ENCODE measurements around the gene P2RY12.

P2RY12 gene

DNA sequence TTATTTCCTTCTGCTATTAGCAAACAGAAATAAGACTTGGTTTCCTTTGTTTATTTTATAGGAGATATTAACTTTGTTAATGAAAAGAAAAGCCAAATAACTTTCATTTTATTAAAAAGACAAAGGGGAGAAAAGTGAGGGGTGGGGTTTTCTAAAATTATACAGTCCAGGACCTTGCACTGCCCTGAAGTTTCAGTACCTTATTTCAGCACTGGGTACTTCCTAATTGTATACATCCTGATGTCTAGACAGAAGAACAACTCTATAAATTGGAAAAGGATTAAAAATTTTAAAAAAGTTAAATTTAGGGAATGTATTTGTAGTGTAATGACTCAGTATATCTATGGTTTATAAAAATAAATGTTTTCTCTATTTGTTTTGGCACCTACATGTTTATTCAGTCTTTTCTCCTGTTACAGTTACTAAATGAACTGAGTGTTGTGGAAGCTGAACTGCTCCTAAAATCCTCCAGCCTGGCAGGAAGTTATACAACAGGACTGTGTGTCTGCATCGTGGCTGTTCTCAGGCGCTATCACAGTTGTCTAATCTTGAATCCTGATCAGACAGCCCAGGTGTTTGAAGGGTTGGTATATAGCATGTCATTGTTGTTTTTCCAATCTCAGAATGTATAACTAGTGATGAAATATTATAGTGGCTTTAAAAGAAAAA lies 27.6 kb downstream of the P2RY12 start:
- TF ChIP-seq, protein P1, sequence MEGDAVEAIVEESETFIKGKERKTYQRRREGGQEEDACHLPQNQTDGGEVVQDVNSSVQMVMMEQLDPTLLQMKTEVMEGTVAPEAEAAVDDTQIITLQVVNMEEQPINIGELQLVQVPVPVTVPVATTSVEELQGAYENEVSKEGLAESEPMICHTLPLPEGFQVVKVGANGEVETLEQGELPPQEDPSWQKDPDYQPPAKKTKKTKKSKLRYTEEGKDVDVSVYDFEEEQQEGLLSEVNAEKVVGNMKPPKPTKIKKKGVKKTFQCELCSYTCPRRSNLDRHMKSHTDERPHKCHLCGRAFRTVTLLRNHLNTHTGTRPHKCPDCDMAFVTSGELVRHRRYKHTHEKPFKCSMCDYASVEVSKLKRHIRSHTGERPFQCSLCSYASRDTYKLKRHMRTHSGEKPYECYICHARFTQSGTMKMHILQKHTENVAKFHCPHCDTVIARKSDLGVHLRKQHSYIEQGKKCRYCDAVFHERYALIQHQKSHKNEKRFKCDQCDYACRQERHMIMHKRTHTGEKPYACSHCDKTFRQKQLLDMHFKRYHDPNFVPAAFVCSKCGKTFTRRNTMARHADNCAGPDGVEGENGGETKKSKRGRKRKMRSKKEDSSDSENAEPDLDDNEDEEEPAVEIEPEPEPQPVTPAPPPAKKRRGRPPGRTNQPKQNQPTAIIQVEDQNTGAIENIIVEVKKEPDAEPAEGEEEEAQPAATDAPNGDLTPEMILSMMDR (IDR thresholded peaks at IDR 0.05; ENCODE audit: control insufficient read depth, extremely low read depth, insufficient read depth): no peak
- peak; percentile 7 for DNase-seq (ENCODE audit: low read depth)
- H3K4me3 ChIP-seq (ENCODE audit: low read depth, low read length): no peak overlapping the region

DNA sequence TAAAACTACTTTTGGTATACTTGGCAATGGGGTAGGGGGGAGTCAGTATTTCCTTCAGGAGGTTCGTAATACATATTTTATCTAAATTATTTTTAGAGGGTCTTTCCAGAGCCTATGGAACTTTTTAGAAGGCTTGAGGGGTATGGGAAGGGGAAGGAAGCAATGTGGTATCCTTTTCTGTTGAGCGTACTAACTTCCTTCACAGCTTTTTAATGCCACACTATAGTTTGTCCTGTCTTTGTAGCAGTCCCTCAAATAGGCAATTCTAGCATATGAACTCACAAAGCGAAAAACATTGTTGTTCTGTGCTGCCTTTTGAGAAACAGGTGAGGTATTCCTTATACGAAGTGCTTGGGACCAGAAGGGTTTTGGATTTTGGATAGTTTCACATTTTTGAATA lies 32.9 kb downstream of the P2RY12 start:
- TF ChIP-seq, protein P1 (IDR thresholded peaks at IDR 0.05; ENCODE audit: control insufficient read depth, extremely low read depth, insufficient read depth): no peak
- no peak overlapping the region for H3K4me3 ChIP-seq (ENCODE audit: low read depth, low read length)
- no peak for DNase-seq (ENCODE audit: low read depth)

DNA sequence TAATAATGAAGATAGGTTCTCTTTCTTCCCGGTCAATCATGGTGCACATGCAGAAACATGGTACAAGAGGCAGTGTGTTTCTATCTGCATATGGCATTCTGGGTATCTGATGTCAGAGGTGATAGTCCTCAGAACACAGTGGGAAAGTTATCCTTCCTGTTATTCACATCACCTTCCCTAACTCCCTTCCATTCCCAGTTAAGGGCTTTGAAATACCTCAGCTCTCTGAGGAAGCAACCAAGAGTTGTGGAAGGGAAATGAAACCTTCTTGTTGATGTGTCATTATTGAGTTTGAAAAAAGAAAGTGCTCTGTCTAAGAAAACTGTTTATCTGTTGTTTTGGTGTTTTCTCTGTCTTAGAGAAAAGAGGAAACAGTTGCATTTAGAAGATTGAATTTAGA lies 33.3 kb downstream of the P2RY12 start:
- no peak overlapping the region for H3K4me3 ChIP-seq (ENCODE audit: low read depth, low read length)
- DNase-seq (ENCODE audit: low read depth): no peak
- TF ChIP-seq, protein P1 (IDR thresholded peaks at IDR 0.05; ENCODE audit: control insufficient read depth, extremely low read depth, insufficient read depth): no peak

DNA sequence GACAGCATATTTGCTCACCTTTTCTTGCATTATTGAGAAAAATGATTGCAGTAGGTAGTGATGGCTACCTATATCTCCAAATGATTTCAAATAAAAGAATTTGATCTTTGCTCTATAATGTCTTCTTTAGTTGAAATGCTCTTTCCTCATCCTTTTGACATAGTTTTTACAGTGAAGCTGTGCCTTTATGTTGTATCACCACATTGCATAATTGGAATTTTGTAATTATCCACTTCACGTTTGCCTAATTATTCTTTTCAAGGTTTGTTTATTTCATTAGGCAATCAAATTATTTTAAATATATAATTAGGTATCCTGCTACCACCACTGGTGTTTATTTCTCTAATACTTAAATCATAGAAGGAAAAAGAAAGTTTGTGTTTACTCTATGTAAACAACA lies 33.9 kb downstream of the P2RY12 start:
- TF ChIP-seq, protein P1 (IDR thresholded peaks at IDR 0.05; ENCODE audit: control insufficient read depth, extremely low read depth, insufficient read depth): no peak
- no peak for DNase-seq (ENCODE audit: low read depth)
- no peak overlapping the region for H3K4me3 ChIP-seq (ENCODE audit: low read depth, low read length)

DNA sequence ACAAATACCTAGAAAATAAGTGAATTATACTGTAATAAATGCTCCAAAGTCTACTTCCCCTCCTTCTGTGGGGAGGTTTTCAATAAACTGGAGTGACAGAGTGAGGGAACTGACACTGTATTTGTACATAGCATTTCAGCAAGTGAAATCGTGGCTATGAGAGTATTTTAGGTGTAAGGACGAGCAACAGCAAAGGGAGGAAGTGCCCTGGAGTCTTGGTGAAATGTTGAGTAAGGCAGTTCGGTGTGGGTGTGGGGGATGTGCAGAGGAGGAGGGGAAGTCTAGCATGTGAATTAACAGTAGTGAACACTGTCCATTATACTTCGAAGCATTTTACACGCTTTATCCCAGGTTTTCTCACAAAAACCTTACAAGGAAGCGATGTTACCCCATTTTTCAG lies 37.1 kb downstream of the P2RY12 start:
- H3K4me3 ChIP-seq (ENCODE audit: low read depth, low read length): no peak overlapping the region
- DNase-seq (ENCODE audit: low read depth): no peak

DNA sequence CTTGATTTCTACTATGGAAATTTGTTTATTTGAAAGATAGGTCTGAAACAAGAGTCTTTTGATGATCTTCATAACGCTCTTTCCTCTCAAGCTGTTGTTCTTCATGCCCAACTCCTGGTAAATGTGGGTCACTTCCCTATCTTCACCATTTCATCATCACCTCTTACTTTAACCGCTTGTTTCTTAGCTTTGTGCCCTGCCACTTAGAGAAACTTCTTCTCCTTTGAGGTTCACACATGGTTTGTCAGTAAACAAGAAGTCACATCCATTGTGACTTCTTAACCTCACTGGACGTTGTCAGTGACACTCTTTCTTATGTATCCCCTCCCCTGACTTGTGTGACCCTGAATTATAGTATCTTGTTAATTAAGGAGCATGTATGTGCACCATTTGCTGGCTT lies 38.3 kb downstream of the P2RY12 start:
- TF ChIP-seq, protein P1 (IDR thresholded peaks at IDR 0.05; ENCODE audit: control insufficient read depth, extremely low read depth, insufficient read depth): no peak
- no peak for DNase-seq (ENCODE audit: low read depth)
- H3K4me3 ChIP-seq (ENCODE audit: low read depth, low read length): no peak overlapping the region

More for the DNA sequence above, 37.1 kb downstream of the P2RY12 start:
- TF ChIP-seq, protein P1 (IDR thresholded peaks at IDR 0.05; ENCODE audit: control insufficient read depth, extremely low read depth, insufficient read depth): no peak

DNA sequence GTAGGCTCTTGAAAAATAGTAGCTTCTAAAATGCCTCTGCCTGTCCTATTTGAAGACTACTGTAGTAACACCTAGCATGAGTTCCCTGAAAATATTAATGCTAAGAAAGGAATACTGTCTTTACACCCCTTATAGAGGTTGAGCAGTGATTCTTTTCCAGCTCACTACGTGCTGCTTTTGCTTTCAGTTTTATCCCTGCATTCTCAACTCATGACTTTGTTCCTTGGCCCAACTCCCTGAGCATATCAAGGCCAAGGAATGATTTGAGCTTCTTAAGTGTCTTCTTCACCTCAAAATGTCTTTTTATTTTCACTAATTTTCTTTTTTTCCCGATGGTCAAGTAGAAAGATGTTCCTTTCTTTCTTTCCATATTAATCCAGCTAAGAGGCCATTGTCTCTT lies 38.7 kb downstream of the P2RY12 start:
- TF ChIP-seq, protein P1 (IDR thresholded peaks at IDR 0.05; ENCODE audit: control insufficient read depth, extremely low read depth, insufficient read depth): no peak
- DNase-seq (ENCODE audit: low read depth): no peak

More for the DNA sequence above, 38.7 kb downstream of the P2RY12 start:
- H3K4me3 ChIP-seq (ENCODE audit: low read depth, low read length): no peak overlapping the region
